Measurements from ENCODE around the gene WIPF2.

The WIPF2 gene

GRCh38 chr17:40322358-40323315, 103.5 kb downstream of the WIPF2 start:
- no peaks in the 10 kb centered on the region for H3K27me3 ChIP-seq (ENCODE audit: control insufficient read depth in 1 of 2, insufficient read depth in 2 of 2, low read length in 2 of 2)
- no peaks in the 10 kb centered on the region for H3K36me3 ChIP-seq (ENCODE audit: control insufficient read depth in 2 of 2, insufficient read depth in 2 of 2, low read length in 2 of 2)
- H3K27ac ChIP-seq (ENCODE audit: low read length): peak overlapping the region; percentile 91
- peak overlapping the region; percentile 66 to 75 for H3K4me3 ChIP-seq (ENCODE audit: low read length in 2 of 2)
- no peaks in the 10 kb centered on the region for H3K9me3 ChIP-seq (ENCODE audit: control insufficient read depth in 2 of 2, low read length in 2 of 2)
- H3K4me1 ChIP-seq (ENCODE audit: control insufficient read depth, insufficient read depth, low read length): peaks cover 92% of the 10 kb centered on the region
- peak overlapping the region; percentile 62 to 75 for H3K9ac ChIP-seq (ENCODE audit: low read length in 2 of 2)

GRCh38 chr17:40323391-40324381, 104.6 kb downstream of the WIPF2 start:
- H3K27ac ChIP-seq (ENCODE audit: low read length): peak overlapping the region; percentile 91
- peak overlapping the region; percentile 62 to 75 for H3K9ac ChIP-seq (ENCODE audit: low read length in 2 of 2)
- peaks cover 89% of the 10 kb centered on the region for H3K4me1 ChIP-seq (ENCODE audit: control insufficient read depth, insufficient read depth, low read length)
- no peaks in the 10 kb centered on the region for H3K36me3 ChIP-seq (ENCODE audit: control insufficient read depth in 2 of 2, insufficient read depth in 2 of 2, low read length in 2 of 2)
- no peaks in the 10 kb centered on the region for H3K27me3 ChIP-seq (ENCODE audit: control insufficient read depth in 1 of 2, insufficient read depth in 2 of 2, low read length in 2 of 2)
- no peaks in the 10 kb centered on the region for H3K9me3 ChIP-seq (ENCODE audit: control insufficient read depth in 2 of 2, low read length in 2 of 2)
- H3K4me3 ChIP-seq (ENCODE audit: low read length in 2 of 2): peak overlapping the region; percentile 9 to 75

- peak overlapping the region; percentile 46 for H3K27ac ChIP-seq (ENCODE audit: low read length)
- peaks cover 80% of the 10 kb centered on the region for H3K4me1 ChIP-seq (ENCODE audit: control insufficient read depth, insufficient read depth, low read length)
- H3K9ac ChIP-seq (ENCODE audit: low read length in 2 of 2): no peak overlapping the region
Measured at GRCh38 chr17:40325156-40326013, 106.3 kb downstream of the WIPF2 start.

GRCh38 chr17:40326014-40326831, 107.1 kb downstream of the WIPF2 start:
- Histone ChIP-seq H3K27ac (ENCODE audit: low read length) (peak overlapping the region; percentile 46), H3K36me3 (ENCODE audit: control insufficient read depth in 2 of 2, insufficient read depth in 2 of 2, low read length in 2 of 2) (peaks cover 0 to 5% of the 10 kb centered on the region in 2 donors), H3K27me3 (ENCODE audit: control insufficient read depth in 1 of 2, insufficient read depth in 2 of 2, low read length in 2 of 2) (no peaks in the 10 kb centered on the region), H3K4me1 (ENCODE audit: control insufficient read depth, insufficient read depth, low read length) (peaks cover 80% of the 10 kb centered on the region), H3K4me3 (ENCODE audit: low read length in 2 of 2) (peak overlapping the region in 1 of 2 donors; percentile 29), H3K9ac (ENCODE audit: low read length in 2 of 2) (no peak overlapping the region), H3K9me3 (ENCODE audit: control insufficient read depth in 2 of 2, low read length in 2 of 2) (no peaks in the 10 kb centered on the region)

More at GRCh38 chr17:40325156-40326013, 106.3 kb downstream of the WIPF2 start:
- Histone ChIP-seq H3K27me3 (ENCODE audit: control insufficient read depth in 1 of 2, insufficient read depth in 2 of 2, low read length in 2 of 2) (no peaks in the 10 kb centered on the region), H3K4me3 (ENCODE audit: low read length in 2 of 2) (peak overlapping the region in 1 of 2 donors; percentile 29), H3K9me3 (ENCODE audit: control insufficient read depth in 2 of 2, low read length in 2 of 2) (no peaks in the 10 kb centered on the region), H3K36me3 (ENCODE audit: control insufficient read depth in 2 of 2, insufficient read depth in 2 of 2, low read length in 2 of 2) (no peaks in the 10 kb centered on the region)

- H3K36me3 ChIP-seq (ENCODE audit: control insufficient read depth in 2 of 2, insufficient read depth in 2 of 2, low read length in 2 of 2): peaks cover 0 to 5% of the 10 kb centered on the region in 2 donors
- H3K27ac ChIP-seq (ENCODE audit: low read length): peak overlapping the region; percentile 46
- no peak overlapping the region for H3K9ac ChIP-seq (ENCODE audit: low read length in 2 of 2)
- no peaks in the 10 kb centered on the region for H3K27me3 ChIP-seq (ENCODE audit: control insufficient read depth in 1 of 2, insufficient read depth in 2 of 2, low read length in 2 of 2)
- peaks cover 80% of the 10 kb centered on the region for H3K4me1 ChIP-seq (ENCODE audit: control insufficient read depth, insufficient read depth, low read length)
- no peaks in the 10 kb centered on the region for H3K9me3 ChIP-seq (ENCODE audit: control insufficient read depth in 2 of 2, low read length in 2 of 2)
- H3K4me3 ChIP-seq (ENCODE audit: low read length in 2 of 2): peak overlapping the region in 1 of 2 donors; percentile 22
Measured at GRCh38 chr17:40326832-40327199, 107.7 kb downstream of the WIPF2 start.

- Histone ChIP-seq H3K4me1 (ENCODE audit: control insufficient read depth, insufficient read depth, low read length) (peaks cover 80% of the 10 kb centered on the region), H3K4me3 (ENCODE audit: low read length in 2 of 2) (no peak overlapping the region), H3K27ac (ENCODE audit: low read length) (peak overlapping the region; percentile 46)
Measured at GRCh38 chr17:40327244-40327729, 108.2 kb downstream of the WIPF2 start.

GRCh38 chr17:40327735-40328385, 108.8 kb downstream of the WIPF2 start:
- H3K27ac ChIP-seq (ENCODE audit: low read length): peak overlapping the region; percentile 46
- no peaks in the 10 kb centered on the region for H3K27me3 ChIP-seq (ENCODE audit: control insufficient read depth in 1 of 2, insufficient read depth in 2 of 2, low read length in 2 of 2)
- H3K4me1 ChIP-seq (ENCODE audit: control insufficient read depth, insufficient read depth, low read length): peaks cover 80% of the 10 kb centered on the region
- no peaks in the 10 kb centered on the region for H3K9me3 ChIP-seq (ENCODE audit: control insufficient read depth in 2 of 2, low read length in 2 of 2)
- peak overlapping the region in 1 of 2 donors; percentile 20 for H3K9ac ChIP-seq (ENCODE audit: low read length in 2 of 2)
- peaks cover 0 to 5% of the 10 kb centered on the region in 2 donors for H3K36me3 ChIP-seq (ENCODE audit: control insufficient read depth in 2 of 2, insufficient read depth in 2 of 2, low read length in 2 of 2)
- no peak overlapping the region for H3K4me3 ChIP-seq (ENCODE audit: low read length in 2 of 2)

More at GRCh38 chr17:40327244-40327729, 108.2 kb downstream of the WIPF2 start:
- no peaks in the 10 kb centered on the region for H3K27me3 ChIP-seq (ENCODE audit: control insufficient read depth in 1 of 2, insufficient read depth in 2 of 2, low read length in 2 of 2)
- H3K9me3 ChIP-seq (ENCODE audit: control insufficient read depth in 2 of 2, low read length in 2 of 2): no peaks in the 10 kb centered on the region
- no peak overlapping the region for H3K9ac ChIP-seq (ENCODE audit: low read length in 2 of 2)
- peaks cover 0 to 5% of the 10 kb centered on the region in 2 donors for H3K36me3 ChIP-seq (ENCODE audit: control insufficient read depth in 2 of 2, insufficient read depth in 2 of 2, low read length in 2 of 2)

- Histone ChIP-seq H3K36me3 (ENCODE audit: control insufficient read depth in 2 of 2, insufficient read depth in 2 of 2, low read length in 2 of 2) (peaks cover 0 to 5% of the 10 kb centered on the region in 2 donors), H3K27ac (ENCODE audit: low read length) (peak overlapping the region; percentile 46), H3K27me3 (ENCODE audit: control insufficient read depth in 1 of 2, insufficient read depth in 2 of 2, low read length in 2 of 2) (no peaks in the 10 kb centered on the region), H3K9me3 (ENCODE audit: control insufficient read depth in 2 of 2, low read length in 2 of 2) (no peaks in the 10 kb centered on the region), H3K9ac (ENCODE audit: low read length in 2 of 2) (no peak overlapping the region), H3K4me1 (ENCODE audit: control insufficient read depth, insufficient read depth, low read length) (peaks cover 80% of the 10 kb centered on the region), H3K4me3 (ENCODE audit: low read length in 2 of 2) (no peak overlapping the region)
Measured at GRCh38 chr17:40328386-40328766, 109.3 kb downstream of the WIPF2 start.

All from stomach smooth muscle (tissue), 2 donors.